Activated naive CD8-positive, alpha-beta T cell (primary cell): Measurements from ENCODE around the gene KLF1.

Source experiments
- H3K27ac Mint-ChIP-seq: one replicate; pipeline ENCODE4 v1.8.0; 2021; ENCODE audit warnings: mixed read lengths
- H3K27me3 Mint-ChIP-seq: one replicate; pipeline ENCODE4 v1.8.0; 2021; ENCODE audit warnings: mixed read lengths
- H3K36me3 Mint-ChIP-seq: one replicate; pipeline ENCODE4 v1.8.0; 2021; ENCODE audit warnings: mixed read lengths
- H3K4me1 Mint-ChIP-seq: one replicate; pipeline ENCODE4 v1.8.0; 2021; ENCODE audit warnings: low read depth, mixed read lengths
- H3K4me3 Mint-ChIP-seq: one replicate; pipeline ENCODE4 v1.8.0; 2021; ENCODE audit warnings: mild to moderate bottlenecking, mixed read lengths
- H3K9me3 Mint-ChIP-seq: one replicate; pipeline ENCODE4 v1.8.0; 2021; ENCODE audit warnings: low read depth, mixed read lengths

KLF1 gene

GRCh38 chr19:12882589-12882988 lies 4.4 kb downstream of the KLF1 start:
- Mint-ChIP-seq H3K4me3 (peak overlapping the region; percentile 89), H3K36me3 (no peaks in the 10 kb centered on the region), H3K9me3 (no peaks in the 10 kb centered on the region), H3K27ac (no peak overlapping the region), H3K27me3 (no peaks in the 10 kb centered on the region), H3K4me1 (peaks cover 16% of the 10 kb centered on the region)

- H3K27me3 Mint-ChIP-seq = no peaks in the 10 kb centered on the region
- no peaks in the 10 kb centered on the region for H3K36me3 Mint-ChIP-seq
- H3K27ac Mint-ChIP-seq = peak within 1 kb of the TSS; percentile 58
- H3K4me3 Mint-ChIP-seq = peak within 1 kb of the TSS; percentile 89
- peaks cover 16% of the 10 kb centered on the region for H3K4me1 Mint-ChIP-seq
- H3K9me3 Mint-ChIP-seq = no peaks in the 10 kb centered on the region
These were observed 5.7 kb downstream of the KLF1 start, which contains the start of gene DNASE2 for GRCh38 chr19:12881172-12881808. TSS of gene DNASE2 (minus strand) at chr19:12881449. CDS start at chr19:12881375, 74 bp downstream.

DNA sequence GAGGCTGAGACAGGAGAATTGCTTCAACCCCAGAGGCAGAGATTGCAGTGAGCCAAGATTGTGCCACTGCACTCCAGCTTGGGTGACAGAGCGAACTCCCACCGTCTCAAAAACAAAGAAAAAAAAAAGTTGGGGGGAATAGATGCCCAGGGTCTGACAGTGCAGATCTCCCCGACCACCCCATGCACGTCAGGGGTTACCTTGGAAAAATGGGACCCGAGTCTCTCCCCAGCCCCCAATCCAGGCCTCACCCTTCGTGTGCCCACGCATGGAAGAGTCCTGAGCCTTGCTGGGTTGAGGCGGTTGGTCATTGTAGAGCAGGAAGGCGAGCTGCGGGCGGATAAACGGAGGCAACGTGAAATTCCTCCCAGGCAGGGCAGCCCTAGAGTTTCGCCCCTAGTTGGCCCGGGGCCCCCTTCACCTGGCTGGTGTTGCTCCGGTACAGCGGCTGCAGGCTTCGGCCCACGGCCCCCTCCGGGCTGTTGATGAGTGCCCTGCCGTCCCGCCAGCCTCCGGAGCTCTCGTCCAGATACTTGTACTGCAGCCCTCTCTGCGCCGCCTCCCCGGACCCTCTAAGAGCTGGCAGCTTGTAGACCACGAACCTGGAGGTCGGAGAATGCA lies 6.3 kb downstream of the KLF1 start:
- Mint-ChIP-seq H3K4me3 (peak overlapping the region; percentile 89), H3K27me3 (no peaks in the 10 kb centered on the region), H3K9me3 (no peaks in the 10 kb centered on the region), H3K4me1 (peaks cover 16% of the 10 kb centered on the region), H3K36me3 (no peaks in the 10 kb centered on the region), H3K27ac (peak overlapping the region; percentile 50)

- Mint-ChIP-seq H3K27ac (no peak overlapping the region), H3K36me3 (peaks cover 9% of the 10 kb centered on the region), H3K4me1 (peaks cover 3% of the 10 kb centered on the region), H3K27me3 (no peaks in the 10 kb centered on the region), H3K4me3 (no peak overlapping the region), H3K9me3 (no peaks in the 10 kb centered on the region)
These were observed 11.9 kb downstream of the KLF1 start for GRCh38 chr19:12875086-12875485.

- Mint-ChIP-seq H3K9me3 (no peaks in the 10 kb centered on the region), H3K27me3 (no peaks in the 10 kb centered on the region), H3K4me1 (no peaks in the 10 kb centered on the region), H3K36me3 (peaks cover 9% of the 10 kb centered on the region), H3K27ac (no peak overlapping the region), H3K4me3 (no peak overlapping the region)
These were observed 12.9 kb downstream of the KLF1 start for GRCh38 chr19:12873891-12874745.

GRCh38 chr19:12872941-12873890 lies 13.8 kb downstream of the KLF1 start:
- Mint-ChIP-seq H3K27me3 (no peaks in the 10 kb centered on the region), H3K36me3 (peaks cover 9% of the 10 kb centered on the region), H3K4me3 (no peak overlapping the region), H3K9me3 (no peaks in the 10 kb centered on the region), H3K27ac (no peak overlapping the region), H3K4me1 (no peaks in the 10 kb centered on the region)

DNA sequence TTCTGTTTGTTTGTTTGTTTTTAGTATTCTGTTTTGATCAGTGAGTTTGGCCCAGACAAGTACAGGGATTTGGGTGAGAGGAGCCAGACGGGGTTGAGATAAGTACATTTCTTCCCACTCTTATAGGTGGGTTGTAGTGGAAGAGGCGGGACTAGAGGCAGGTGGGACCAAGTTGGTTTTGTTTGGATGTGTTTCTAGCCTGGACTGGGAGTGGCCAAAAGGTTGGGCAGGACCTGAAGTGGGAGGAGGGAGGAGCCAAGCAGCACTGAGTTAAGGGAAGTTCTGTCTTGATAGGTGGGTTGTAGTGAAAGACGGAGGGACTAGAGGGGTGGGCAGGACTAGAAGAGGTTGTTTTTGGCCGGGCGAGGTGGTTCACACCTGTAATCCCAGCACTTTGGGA lies 14.7 kb downstream of the KLF1 start:
- Mint-ChIP-seq H3K9me3 (no peaks in the 10 kb centered on the region), H3K27me3 (no peaks in the 10 kb centered on the region), H3K4me1 (no peaks in the 10 kb centered on the region), H3K4me3 (no peak overlapping the region), H3K36me3 (peaks cover 9% of the 10 kb centered on the region), H3K27ac (no peak overlapping the region)

DNA sequence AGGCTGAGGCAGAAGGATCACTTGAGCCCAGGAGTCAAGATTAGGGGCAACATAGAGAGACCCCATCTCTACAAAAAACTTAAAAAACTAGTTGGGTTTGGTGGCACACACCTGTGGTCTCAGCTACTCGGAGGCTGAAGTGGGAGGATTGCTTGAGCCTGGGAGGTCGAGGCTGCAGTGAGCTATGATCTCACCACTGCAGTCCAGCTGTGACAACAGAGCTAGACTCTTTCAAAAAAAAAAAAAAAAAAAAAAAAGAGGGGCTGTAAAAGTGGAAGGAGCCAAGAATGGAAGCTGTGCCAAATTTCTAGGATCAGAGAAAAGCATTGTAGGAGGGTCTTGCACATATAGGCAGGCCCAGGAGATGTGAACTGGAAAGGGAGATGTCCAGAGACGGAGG lies 15.3 kb downstream of the KLF1 start:
- Mint-ChIP-seq H3K27me3 (no peaks in the 10 kb centered on the region), H3K27ac (no peak overlapping the region), H3K9me3 (no peaks in the 10 kb centered on the region), H3K4me3 (no peak overlapping the region), H3K36me3 (peaks cover 9% of the 10 kb centered on the region), H3K4me1 (peaks cover 3% of the 10 kb centered on the region)

DNA sequence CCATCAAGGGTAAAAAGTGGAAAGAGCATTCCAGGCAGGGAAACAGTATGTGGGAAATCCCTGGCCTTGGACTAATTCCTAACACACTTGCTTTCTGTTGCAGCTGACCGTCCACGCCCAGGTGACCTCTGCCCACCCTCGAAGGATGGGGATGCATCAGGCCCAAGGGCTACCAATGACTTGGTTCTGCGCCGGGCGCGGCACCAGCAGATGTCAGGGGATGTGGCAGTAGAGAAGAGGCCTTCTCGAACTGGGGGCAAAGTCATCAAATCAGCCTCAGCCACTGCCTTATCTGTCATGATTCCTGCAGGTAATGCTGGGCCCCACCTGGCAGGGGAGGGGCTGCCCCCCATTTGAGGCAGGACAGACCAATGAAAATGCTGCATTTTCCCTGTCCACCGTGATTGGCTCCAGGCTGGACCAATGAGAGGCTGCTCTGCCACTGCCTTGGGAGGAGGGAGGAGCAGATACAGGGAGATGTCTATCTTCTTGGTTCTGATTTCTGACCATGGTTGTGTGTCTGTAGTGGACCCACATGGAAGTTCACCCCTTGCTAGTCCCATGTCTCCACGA lies 18.4 kb downstream of the KLF1 start:
- peak overlapping the region; percentile 21 for H3K4me3 Mint-ChIP-seq
- H3K27ac Mint-ChIP-seq = no peak overlapping the region
- H3K9me3 Mint-ChIP-seq = no peaks in the 10 kb centered on the region
- peaks cover 6% of the 10 kb centered on the region for H3K4me1 Mint-ChIP-seq
- H3K27me3 Mint-ChIP-seq = no peaks in the 10 kb centered on the region
- H3K36me3 Mint-ChIP-seq = peaks cover 9% of the 10 kb centered on the region

DNA sequence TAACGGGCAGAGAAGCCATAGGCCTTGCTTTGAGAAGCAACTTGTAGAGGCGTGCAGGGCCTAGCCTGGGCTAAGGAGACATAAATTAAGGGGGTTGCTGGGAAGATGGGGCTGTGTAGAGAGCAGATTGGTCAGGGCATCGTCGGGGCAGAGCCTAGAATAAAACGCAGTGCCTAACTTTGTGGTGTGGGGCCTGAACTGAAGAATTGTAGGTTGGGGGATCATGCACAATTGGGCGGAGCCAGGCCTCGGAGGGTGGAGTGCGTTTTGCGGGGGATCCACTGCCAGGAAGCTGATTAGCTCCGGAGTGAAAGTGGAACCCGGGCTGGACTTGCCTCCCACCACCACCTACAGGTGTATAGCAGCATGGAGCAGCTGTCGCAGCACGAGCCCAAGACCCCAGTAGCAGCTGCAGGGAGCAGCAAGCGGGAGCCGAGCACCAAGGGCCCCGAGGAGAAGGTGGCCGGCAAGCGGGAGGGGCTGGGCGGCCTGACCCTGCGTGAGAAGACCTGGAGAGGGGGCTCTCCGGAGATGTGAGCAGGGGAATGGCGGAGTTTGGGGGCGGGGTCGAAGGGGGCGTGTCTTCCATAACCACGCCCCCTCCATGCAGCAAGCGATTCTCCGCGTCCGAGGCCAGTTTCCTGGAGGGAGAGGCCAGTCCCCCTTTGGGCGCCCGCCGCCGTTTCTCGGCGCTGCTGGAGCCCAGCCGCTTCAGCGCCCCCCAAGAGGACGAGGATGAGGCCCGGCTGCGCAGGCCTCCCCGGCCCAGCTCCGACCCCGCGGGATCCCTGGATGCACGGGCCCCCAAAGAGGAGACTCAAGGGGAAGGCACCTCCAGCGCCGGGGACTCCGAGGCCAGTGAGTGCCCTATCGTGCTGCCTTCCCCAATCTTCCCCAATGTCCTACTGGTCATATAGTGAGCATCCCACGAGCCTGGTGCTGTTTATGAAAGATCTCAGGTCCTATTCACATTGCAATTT lies 19.6 kb downstream of the KLF1 start:
- Mint-ChIP-seq H3K36me3 (peaks cover 5% of the 10 kb centered on the region), H3K27ac (no peak overlapping the region), H3K4me3 (peak overlapping the region; percentile 85), H3K4me1 (peaks cover 6% of the 10 kb centered on the region), H3K9me3 (no peaks in the 10 kb centered on the region), H3K27me3 (no peaks in the 10 kb centered on the region)

DNA sequence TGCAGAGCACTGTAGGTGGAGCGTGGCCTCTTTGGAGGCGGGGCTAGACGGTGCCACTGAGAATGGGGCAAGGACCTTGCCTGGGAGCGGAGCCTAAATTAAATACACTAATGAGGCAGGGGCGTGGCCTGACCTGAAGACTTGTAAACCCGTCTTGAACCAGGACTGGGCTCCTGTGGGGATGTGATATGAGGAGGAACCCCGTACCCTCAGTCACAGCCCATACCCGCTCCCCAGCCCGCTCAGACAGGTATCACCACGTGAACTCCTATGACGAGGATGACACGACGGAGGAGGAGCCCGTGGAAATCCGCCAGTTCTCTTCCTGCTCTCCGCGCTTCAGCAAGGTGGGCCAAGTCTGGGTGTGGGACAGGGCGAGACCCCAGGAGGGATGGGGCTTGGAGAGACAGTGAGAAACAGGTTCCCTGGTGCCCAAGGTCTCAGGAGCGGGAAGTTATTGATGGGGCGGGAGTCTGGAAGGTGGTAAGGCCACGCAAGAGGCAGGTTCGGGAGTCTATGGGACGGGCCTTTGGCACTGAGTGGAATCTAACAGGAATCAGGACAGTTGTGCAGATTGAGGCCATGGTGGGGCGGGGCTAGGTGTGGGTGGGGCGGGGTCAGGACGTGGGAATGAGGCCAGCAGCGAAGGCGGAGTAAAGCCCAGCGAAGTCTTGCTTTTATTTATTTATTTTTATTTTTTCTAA lies 20.4 kb downstream of the KLF1 start:
- Mint-ChIP-seq H3K9me3 (no peaks in the 10 kb centered on the region), H3K4me1 (peaks cover 6% of the 10 kb centered on the region), H3K36me3 (no peaks in the 10 kb centered on the region), H3K4me3 (peak overlapping the region; percentile 85), H3K27ac (peak overlapping the region; percentile 34), H3K27me3 (no peaks in the 10 kb centered on the region)

GRCh38 chr19:12865746-12866415 lies 21.1 kb downstream of the KLF1 start:
- Mint-ChIP-seq H3K4me1 (peaks cover 6% of the 10 kb centered on the region), H3K9me3 (no peaks in the 10 kb centered on the region), H3K36me3 (no peaks in the 10 kb centered on the region), H3K27me3 (no peaks in the 10 kb centered on the region), H3K27ac (no peak overlapping the region), H3K4me3 (peak overlapping the region; percentile 13)
